ENCODE measurements around the gene BRAP.
"Not testable (repeated sequence)": the region's sequence is repeated elsewhere in the genome, so short reads cannot be mapped to it uniquely, and the experiment has no call there.

Gene BRAP

DNA sequence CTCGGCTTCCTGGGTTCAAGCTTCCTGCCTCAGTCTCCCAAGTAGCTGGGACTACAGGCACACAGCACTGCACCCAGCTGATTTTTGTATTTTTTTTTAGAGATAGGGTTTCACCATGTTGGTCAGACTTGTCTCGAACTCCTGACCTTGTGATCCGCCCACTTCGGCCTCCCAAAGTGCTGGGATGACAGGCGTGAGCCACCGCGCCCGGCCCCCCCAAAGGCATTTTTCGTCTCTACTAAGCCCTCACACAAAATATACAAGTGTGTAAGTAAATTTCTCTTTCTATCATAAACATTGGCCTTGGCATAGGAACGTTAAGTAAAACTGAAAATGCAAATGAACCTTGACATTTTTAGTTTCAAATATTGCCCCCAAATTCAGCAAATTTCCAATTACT, 2.2 kb upstream of the BRAP start:
- DNase-seq (ENCODE audit: low read depth in 2 of 2), result no peak
- H3K4me3 ChIP-seq (replicated peaks in 1 of 2; ENCODE audit: low read depth in 2 of 2, low read length in 2 of 2), result no peak overlapping the region
- TF ChIP-seq, protein P1, sequence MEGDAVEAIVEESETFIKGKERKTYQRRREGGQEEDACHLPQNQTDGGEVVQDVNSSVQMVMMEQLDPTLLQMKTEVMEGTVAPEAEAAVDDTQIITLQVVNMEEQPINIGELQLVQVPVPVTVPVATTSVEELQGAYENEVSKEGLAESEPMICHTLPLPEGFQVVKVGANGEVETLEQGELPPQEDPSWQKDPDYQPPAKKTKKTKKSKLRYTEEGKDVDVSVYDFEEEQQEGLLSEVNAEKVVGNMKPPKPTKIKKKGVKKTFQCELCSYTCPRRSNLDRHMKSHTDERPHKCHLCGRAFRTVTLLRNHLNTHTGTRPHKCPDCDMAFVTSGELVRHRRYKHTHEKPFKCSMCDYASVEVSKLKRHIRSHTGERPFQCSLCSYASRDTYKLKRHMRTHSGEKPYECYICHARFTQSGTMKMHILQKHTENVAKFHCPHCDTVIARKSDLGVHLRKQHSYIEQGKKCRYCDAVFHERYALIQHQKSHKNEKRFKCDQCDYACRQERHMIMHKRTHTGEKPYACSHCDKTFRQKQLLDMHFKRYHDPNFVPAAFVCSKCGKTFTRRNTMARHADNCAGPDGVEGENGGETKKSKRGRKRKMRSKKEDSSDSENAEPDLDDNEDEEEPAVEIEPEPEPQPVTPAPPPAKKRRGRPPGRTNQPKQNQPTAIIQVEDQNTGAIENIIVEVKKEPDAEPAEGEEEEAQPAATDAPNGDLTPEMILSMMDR (IDR thresholded peaks at IDR 0.05; ENCODE audit: low read depth, low read length), result no peak

DNA sequence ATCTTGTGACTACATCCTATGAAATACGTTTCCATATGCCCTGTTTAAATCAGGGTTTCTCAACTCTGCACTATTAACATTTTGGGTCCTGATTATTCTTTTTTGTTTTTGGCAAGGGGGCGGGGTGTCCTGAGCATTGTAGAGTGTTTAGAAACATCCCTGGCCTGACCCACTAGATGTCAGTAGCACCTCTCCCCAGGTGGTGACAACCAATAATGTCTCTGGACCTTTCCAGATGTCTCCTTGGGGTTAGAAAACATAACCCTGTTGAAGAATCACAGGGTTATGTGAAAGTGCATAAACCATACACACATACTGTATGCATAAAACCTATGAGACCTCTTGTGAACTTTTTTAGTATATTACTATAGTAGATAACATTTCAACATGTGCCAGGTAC, 1.5 kb upstream of the BRAP start:
- TF ChIP-seq, protein P1 (IDR thresholded peaks at IDR 0.05; ENCODE audit: low read depth, low read length), result no peak
- no peak for DNase-seq (ENCODE audit: low read depth in 2 of 2)
- H3K4me3 ChIP-seq (replicated peaks in 1 of 2; ENCODE audit: low read depth in 2 of 2, low read length in 2 of 2), result no peak overlapping the region

DNA sequence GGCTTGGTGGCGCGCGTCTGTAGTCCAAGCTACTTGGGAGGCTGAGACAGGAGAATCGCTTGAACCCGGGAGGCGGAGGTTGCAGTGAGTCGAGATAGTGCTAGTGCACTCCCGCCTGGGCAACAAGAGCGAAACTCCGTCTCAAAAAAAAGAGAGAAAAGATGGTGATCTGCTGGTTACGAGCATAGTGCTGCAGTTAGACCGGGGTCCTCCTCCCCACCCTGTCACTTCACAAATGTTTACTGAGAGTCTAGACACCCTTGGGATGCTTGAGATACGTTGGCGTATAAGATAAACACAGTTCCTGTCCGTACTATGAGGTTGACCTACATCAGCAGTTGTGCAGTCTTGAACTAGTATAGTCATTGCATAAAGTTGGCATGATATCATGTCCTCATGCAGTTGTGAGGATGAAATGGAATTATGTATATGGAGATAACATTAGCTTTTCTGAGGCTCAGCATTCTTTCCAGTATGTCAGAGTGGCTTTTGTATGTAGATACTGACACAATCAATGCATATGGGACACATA, 884 bp upstream of the BRAP start:
- H3K4me3 ChIP-seq (replicated peaks in 1 of 2; ENCODE audit: low read depth in 2 of 2, low read length in 2 of 2), result peak overlapping the region; percentile 67 to 89
- DNase-seq (ENCODE audit: low read depth in 2 of 2), result peak; percentile 8 to 36

DNA sequence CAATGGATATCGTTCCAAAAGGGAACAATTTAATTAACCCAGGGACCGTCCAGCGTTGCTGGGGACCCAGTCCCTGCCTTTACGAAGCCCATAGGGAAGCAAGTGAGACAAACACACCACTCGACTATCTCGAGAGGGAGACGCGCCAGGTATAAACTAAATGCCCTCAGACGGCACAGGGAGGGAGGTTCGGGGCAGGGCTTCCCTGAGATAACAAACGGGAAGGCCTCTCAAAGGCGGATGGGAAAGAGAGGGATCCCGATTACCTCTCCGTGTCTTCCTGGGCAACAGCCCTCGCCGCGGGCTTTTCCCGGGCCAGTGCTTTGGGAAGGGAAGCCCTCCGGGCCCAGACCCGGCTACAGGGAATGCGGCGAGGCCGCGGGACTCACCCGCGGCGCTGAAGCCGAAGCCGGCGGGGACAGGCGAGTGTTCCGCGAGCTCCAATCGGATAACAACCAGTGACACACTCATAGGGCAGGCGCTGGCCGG, 390 bp downstream of the BRAP start:
- H3K4me3 ChIP-seq (replicated peaks in 1 of 2; ENCODE audit: low read depth in 2 of 2, low read length in 2 of 2), result peak overlapping the region; percentile 67 to 89
- TF ChIP-seq, protein P1 (IDR thresholded peaks at IDR 0.05; ENCODE audit: low read depth, low read length), result no peak
- no peak for DNase-seq (ENCODE audit: low read depth in 2 of 2)

More for the DNA sequence above, 884 bp upstream of the BRAP start:
- TF ChIP-seq, protein P1 (IDR thresholded peaks at IDR 0.05; ENCODE audit: low read depth, low read length), result no peak

DNA sequence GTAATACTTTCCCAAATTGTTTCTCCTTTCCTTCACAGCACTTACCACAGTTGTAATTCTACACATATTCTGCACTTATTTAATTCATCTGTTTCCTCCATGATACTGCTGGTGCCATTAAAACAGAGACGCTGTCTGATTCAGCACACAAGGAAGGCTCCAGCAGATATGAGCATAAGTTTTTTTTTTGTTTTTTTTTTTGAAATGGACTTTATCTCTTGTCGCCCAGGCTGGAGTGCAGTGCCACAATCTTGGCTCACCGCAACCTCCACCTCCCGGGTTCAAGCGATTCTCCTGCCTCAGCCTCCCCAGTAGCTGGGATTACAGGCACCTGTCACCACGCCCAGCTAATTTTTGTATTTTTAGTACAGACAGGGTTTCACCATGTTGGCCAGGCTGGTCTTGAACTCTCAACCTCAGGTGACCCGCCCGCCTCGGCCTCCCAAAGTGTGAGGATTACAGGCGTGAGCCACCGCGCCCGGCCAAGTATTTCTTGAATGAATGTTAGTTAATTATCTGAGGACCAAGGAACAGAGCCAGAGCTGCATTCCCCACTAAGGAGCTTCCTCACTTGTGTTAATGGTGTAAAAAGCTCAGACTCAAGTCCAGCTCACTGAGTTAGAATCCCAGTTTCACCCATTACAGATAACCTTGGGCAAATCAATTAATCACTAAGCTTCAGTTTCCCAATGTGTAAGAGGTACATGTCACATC, 1.1 kb downstream of the BRAP start:
- not testable (repeated sequence) for DNase-seq (ENCODE audit: low read depth in 2 of 2)
- H3K4me3 ChIP-seq (replicated peaks in 1 of 2; ENCODE audit: low read depth in 2 of 2, low read length in 2 of 2), result peak overlapping the region; percentile 67 to 89

DNA sequence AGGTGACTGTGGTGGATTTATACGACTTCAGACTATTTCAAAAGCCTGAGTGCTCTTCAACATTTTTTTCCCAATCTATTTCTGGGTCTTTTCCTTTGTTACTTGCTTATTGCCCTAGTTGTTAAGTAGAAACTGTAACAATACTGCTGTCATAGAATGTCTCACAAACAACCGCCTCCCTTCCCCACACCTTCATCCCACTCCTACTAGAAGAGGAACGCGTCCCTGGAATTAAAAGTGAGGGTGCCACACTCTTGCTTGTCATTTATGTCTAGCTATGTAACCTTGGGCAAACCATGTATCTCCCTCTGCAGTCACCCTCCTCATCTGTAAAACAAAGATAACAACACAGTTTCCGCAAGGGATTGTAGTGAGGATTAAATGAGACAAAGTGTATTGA, 8.6 kb downstream of the BRAP start:
- TF ChIP-seq, protein P1 (IDR thresholded peaks at IDR 0.05; ENCODE audit: low read depth, low read length), result no peak
- no peak for DNase-seq (ENCODE audit: low read depth in 2 of 2)
- H3K4me3 ChIP-seq (replicated peaks in 1 of 2; ENCODE audit: low read depth in 2 of 2, low read length in 2 of 2), result no peak overlapping the region

DNA sequence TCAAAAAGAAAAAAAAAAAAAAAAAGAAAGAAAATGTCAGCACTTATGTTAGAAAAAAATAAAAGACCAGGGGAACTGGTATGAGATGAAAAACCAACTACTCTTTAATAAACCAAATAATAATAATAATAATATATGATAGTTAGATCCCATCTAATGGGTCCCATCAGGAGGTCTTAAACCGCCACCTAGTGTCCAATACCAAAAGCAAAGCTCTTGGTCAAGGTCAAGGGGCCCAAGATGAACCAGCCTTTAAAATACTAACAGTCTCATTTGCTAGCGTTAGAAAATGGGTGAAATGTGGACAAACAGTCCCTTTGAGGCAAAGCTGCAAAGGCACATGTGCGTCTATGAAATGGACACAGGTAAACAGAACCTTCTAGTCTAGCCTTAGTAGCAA, 12.3 kb downstream of the BRAP start:
- DNase-seq (ENCODE audit: low read depth in 2 of 2), result peak; percentile 59 to 65
- TF ChIP-seq, protein P1 (IDR thresholded peaks at IDR 0.05; ENCODE audit: low read depth, low read length), result peak; percentile 59
- H3K4me3 ChIP-seq (replicated peaks in 1 of 2; ENCODE audit: low read depth in 2 of 2, low read length in 2 of 2), result no peak overlapping the region
